HG03342 (cell line): ENCODE data around the gene ASCC3.
"Not testable (repeated sequence)": the region's sequence is repeated elsewhere in the genome, so short reads cannot be mapped to it uniquely, and the experiment has no call there.

Experiments used
- ATAC-seq: cut with Tn5 transposase; IDR thresholded peaks from one replicate; pipeline ENCODE4 v1.9.1; 2021; ENCODE audit warnings: mild to moderate bottlenecking, moderate library complexity; ENCODE audit not compliant: unreplicated experiment

Gene ASCC3

DNA sequence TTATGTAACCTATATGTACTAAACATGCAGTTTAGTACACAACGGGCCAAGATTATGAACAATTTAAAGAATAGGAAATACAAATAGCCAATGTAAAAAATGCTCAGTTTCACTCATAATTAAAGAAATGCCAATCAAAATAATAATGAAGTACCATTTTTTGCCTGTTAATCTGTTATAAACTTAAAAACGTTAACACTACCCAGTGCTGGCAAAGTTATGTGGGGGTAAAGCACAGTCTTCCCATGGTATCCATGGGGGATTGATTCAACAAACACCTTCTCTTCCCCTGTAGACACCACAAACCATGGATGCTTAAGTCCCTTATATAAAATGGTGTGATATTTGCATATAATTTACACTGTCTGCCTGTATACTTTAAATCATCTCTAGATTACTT, 211.1 kb downstream of the ASCC3 start:
- ATAC-seq, result no peak

DNA sequence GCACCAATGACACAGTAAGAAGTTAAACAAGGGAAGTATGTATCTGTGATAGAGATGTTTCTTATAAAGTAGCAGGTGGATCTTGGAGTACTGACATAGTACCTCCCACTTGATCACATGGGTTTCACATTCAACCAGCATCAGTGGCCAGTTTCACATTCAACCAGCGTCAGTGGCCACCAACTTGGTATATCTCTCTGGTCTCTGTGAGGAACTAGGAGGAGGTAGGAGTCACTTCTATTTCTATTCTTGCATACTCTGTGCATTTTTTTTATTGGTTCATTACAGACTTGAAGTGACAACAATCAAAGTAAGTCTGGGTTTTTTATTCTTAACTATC, 216.1 kb downstream of the ASCC3 start:
- peak; percentile 99 for ATAC-seq

DNA sequence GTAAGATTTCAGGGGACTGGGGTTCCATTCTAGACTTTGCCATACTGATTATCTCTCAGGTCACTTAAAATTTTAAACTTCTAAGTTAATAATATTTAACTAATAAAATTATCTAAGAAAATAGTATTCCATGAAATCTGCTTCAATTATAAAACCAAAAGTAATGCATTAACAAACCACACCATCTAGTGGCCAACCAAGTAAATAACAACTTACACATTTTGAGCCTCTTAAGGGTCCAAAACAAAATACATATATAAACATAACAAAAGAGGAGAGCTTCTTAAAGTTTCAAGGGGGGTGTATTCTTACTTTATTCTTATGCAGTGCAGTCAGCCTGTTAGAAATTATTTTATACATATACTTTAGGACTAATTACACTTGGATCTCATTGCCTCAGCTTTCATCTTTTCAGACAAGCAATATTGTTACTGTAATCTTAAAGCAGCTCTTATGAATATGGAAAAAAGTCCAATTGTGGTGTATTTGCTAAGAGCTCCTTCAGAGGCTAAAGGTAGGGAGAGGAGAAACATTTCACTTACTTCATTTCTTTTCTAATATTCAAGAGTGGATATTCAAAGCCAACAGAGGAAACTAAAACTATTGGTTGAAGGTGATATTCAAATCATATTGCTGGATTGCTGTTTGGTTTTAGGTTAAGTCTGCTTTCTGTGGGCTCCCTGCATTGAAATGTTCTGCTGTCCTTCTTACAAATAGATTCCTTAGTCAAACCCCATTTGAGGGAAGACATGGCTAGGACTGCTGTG, 216.7 kb downstream of the ASCC3 start:
- ATAC-seq, result peak; percentile 32

DNA sequence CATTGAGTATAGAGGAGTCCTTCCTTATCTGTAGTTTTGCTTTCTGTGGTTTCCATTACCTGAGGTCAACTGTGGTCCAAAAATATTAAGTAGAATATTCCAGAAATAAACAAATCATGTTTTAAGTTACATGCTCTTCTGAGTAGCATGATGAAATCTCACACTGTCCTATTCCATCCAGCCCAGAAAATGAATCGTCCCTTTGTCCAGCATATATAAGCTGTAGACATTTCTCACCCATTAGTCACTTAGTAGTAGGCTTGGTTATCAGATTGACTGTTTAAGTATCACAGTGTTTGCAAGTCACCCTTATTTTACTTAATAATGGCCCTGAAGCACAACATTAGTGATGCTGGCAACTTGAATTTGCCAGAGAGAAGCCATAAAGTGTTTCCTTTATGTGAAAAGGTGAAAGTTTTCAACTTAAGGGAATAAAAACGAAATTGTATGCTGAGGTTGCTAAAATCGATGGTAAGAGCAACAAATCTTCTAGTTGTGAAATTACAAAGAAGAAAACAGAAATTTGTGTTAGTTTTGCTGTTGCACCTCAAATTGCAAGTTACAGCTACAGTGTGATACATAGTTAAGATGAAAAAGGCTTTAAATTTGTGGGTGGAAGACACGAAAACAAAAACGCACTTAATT, 217.8 kb downstream of the ASCC3 start:
- no peak for ATAC-seq

DNA sequence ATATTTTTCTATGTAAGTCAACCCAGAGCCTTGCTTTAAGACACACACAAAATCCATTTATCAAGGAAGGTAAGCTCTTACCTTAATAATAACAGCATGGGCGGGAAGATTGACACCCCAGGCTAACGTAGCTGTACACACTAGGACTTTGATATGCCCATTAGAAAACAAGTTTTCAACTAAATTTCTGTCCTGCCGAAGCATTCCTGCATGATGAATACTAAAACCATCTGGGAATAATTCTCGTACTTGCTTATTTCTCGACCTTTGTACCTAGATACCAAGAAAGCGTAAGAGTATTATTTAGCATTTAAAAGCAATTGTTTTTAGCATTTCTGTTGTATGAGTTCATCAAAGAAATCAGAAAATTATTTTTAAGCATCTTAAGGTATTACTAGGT, 218.9 kb downstream of the ASCC3 start:
- ATAC-seq, result no peak

DNA sequence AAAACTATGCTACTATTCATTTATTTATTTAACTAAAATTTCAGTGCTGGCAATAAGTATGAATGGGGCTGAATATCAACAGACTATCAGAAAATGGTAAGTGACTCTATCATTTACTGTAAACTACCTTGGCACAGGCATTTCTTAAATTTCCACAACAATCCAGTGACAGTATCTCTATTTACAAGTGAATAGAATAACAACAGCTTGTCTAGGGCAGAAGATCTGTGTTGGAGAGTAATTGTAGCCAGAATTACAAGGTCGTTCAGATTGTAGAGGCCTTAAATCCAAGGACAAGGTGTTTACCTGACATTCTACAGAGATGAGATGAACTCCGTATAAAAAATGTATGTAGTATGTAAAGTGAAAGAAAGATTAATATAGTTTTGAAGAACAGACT, 222.6 kb downstream of the ASCC3 start:
- no peak for ATAC-seq

DNA sequence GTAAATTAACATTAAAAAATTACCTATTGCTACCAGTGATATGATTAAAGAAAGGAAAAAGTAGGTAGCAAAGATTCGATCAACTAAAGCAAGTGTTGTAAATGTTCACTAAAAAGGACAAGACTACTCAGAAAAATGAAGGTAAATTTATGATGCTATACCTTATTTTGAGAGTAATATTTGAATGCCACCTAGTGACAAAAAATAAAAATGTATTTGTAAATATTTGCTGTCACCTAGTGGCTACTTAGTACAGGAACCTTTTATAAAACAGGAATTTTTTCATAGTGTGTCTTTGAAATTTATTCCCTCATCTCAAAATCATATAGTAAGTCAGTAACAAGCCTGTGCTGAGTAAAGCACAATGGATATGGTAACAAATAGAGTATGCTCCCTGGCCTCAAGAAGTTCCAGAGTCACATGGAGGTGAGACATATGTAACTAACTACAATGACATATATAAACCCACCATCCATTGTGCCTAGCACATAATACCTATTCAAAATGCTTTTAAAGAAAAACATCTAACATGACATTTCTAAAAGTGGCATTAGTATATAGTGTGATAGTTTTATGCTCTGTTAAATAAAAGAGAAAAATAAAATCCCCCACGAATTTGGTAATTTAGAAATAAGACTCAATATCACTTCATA, 223.3 kb downstream of the ASCC3 start:
- peak; percentile 54 for ATAC-seq

DNA sequence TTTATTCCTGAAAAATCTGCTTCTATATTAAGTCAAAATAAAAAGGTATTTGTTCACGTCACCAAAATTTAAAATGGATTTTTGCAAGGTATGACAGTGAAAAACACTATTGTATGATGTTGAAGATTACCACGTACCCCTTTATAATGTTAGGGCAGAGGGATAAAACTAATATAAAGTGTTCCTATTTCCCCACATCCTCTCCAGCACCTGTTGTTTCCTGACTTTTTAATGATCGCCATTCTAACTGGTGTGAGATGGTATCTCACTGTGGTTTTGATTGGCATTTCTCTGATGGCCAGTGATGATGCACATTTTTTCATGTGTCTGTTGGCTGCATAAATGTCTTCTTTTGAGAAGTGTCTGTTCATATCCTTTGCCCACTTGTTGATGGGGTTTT, 240.0 kb downstream of the ASCC3 start:
- not testable (repeated sequence) for ATAC-seq

DNA sequence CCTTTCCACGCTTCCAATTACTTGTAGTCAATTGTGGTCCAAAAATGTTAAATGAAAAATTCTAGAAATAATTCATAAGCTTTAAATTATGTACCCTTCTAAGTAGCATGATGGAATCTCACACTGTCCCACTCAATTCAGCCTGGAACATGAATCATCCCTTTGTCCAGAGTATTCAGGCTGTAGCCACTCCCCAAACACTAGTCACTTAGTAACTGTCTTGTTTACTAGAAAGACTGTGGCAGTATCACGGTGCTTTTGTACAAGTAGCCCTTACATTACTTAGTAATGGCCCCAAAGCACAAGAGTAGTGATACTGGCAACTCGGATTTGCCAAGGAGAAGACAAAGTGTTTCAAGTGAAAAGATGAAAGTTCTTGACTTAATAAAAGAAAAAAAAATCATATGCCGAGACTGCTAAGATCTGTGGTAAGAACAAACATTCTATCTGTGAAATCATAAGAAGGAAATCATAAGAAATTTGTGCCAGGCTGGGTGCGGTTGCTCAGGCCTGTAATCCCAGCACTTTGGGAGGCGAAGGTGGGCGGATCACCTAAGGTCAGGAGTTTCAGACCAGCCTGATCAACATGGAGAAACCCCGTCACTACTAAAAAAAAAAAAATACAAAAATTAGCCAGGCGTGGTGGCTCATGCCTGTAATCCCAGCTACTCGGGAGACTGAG, 247.9 kb downstream of the ASCC3 start:
- ATAC-seq, result no peak

DNA sequence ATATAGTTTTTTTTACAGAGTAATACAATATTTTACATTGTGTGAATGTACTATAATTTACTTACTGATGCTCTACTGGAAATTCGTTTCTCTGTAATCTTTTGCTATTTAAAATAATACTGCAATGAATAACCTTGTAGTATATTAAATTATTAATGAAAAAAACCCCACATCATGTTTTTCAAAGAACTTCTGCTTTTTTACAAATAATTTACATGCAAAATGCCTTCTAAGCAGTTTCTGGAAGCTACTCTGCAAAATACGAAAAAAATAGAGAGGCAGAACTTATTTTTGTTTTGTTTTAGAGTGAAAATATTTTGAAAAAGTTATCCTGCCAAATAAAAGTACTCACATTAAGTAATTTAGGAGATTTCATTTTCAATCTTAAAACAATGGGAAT, 250.6 kb downstream of the ASCC3 start:
- ATAC-seq, result no peak

DNA sequence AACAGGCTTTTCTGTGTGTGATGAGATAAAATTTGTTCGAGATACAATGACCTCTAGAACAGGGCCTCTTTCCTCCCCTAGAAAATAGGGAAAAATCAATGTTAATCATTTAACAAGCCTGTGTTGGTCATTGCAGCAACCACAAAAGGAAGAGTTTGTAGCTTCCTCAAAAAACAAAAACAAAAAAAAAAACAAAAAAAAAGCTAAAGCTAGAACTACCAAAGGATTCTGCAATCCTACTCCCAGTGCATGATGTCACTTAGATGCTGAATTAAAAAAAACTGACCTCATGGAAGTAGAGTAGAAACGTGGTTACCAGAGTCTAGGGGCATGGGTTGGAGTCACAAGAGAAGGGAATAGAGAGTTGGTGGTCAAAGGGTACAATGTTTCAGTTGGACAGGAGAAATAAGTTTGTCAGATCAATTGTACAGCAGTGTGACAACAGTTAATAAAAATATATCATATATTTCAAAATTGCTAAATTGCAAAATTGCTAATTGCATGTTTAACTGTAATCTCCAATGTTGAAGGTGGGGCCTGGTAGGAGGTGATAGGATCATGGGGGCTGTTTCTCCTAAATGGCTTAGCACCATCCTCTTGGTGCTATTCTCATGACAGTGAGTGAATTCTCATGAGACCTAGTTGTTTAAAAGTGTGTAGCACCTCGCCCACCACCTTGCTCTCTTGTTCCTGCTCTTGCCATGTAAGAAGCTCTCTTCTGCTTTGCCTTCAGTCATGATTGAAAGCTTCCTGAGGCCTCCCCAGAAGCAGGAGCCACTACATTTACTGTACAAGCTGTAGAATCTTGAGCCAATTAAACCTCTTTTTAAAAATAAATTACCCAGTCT, 253.0 kb downstream of the ASCC3 start:
- ATAC-seq, result no peak

DNA sequence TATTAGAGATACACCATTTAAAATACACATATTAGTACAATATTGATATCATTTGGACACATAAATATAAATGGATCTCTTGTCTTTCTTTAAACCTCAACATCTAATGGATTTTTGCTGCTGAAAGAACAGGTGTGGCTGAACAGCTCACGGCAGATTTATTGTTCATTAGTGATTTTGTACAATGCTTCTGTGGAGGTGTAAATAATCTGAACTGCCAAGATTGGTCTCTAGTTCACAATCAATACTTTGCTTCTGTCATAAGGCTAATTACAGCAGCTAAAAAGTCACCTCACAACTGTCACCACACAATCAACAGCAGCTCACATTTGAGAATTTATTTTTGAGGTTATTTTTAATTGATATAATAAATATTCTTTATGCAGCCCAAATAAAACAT, 254.4 kb downstream of the ASCC3 start:
- no peak for ATAC-seq

DNA sequence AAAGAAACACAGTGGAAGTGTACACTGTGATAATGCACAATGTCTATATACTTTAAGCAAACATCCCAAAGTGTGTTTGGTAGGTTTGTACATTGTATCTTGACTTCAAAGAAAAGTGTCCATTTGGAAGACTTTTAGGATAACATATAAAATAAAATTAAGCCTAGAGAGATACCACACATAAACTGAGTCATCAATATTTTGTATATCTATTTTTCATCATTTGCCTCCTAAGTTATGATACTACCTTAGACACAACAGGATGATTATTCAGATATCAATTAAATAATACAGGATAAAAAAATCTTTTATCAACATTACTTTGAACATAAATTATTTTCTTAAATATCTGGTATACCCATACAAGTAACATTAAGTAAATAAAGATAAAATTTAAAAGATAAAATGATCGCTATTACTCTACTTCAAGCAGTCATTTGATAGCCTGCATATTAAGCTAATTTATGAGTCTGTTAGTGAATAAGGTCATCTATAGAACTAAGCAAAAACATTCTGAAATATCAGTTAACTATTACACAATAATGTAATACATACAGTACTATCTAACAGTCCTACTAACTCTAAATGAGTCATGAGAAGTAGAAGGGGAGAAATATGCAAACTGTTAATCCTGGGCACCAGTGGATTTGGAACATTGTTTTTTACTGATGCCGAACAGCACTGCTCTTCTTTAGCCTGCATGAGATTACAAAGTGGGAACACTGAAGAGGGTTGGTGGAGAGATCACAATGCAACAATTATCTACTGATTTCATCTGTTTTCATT, 258.0 kb downstream of the ASCC3 start:
- ATAC-seq, result no peak

DNA sequence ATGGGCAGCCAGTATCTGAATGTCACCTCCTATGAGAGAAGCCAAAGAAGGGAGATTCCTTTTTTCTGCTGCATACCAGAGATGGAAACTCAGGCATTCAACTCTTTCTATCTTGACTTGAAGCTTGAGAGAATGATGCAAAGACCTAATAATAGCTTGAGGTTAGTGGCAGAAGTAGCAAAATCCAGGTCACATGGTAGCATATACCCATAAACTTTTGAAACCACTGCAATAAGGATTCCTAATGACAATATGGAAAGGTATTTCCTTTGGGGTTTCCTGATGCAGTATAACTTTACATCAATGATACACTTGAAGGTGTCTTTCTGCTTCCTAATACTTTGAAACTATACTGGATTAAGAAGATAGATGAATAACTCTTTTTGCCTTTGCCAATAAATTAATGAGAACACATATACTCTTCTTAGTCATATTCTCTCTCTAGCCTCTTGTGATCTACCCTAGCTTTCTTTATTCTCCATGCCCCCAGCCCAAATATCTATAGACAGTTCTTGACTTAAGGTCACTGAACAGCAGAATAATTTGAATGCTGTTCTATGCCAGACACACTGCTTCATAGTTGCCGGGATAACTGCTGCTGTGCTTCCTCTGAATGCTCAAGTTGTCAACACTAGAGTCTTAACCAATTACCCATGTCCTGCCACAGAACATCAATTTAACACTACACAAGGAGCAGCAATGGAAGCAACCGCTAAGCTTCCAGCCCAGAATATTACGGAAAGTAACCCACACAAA, 260.9 kb downstream of the ASCC3 start:
- ATAC-seq, result no peak

DNA sequence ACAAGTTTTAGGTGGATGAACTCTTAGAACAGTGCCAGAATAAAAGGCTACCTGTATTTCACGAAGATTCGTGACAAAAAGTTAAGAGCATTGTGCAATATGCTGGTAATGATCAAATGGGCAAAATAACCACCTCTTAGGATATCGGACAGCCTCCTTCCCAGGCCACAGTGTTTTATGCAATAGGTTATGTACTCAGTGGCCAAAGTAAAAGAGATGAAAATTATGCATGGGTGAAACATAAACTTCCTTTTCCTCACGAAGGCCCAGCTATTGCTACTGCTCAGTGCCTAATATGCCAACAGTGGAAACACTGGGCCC, 262.8 kb downstream of the ASCC3 start:
- ATAC-seq, result no peak

DNA sequence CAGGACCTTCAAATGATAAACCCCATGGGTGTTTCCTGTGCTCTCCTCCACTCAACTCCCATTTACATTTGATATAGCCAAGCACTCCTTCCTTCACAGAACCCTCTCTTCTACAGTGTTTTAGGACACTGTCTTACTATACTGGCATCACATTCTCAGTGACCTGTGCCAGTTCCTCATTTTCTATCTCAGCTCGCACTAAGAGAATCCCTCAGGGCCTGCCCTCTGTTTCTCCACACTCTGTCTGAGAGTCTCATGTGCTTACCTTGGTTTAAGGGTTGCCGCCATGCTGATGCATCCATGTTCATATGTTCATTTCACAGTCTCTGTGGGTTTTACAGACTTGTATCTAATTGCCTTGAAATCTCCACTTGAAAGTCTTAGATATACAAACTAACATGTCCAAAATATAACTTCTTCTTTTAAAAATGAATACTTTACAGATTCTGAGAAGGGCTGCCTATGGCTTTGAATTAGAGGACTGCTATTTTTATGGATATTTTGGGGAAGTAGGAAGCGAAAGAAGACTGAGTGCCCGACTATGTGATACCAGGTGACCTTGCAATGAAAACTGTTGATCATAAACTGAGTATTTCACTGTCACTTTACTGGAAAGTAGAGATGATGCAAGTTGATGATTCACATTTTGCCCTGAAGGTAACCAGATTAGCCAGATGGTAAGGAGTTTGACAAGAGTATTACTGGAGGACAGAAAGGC, 263.3 kb downstream of the ASCC3 start:
- no peak for ATAC-seq

DNA sequence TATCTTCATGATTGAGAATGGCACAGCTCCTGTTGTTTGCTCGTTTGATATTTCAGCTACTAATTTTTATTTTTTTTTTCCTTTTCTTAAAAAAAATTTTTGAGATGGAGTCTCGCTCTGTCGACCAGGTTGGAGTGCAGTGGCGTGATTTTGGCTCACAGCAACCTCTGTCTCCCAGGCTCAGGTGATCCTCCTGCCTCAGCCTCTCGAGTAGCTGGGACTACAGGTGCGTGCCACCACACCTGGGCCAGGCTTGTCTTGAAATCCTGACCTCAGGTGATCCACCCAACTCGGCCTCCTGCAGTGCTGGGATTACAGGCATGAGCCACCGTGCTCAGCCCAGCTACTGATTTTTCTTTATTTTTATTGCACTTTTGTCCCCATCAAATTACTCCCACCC, 266.2 kb downstream of the ASCC3 start:
- ATAC-seq, result no peak

DNA sequence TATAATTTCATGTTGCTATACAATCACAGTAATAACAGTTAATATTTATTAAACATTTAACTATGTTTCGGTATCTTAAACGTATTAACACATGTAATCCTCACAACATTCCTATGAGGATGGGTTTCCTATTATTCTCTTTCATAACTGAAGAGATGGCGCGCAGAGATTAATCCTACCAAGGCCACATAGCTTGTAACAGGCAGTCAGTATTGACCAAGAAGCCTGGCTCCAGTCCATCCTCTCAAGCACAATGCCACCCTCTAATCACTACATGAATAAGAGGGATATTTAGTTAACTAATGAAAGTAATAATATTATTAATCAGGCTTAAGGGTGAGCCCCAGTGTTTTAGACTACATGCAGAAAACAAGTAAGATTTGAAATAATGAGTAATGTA, 266.7 kb downstream of the ASCC3 start:
- no peak for ATAC-seq

DNA sequence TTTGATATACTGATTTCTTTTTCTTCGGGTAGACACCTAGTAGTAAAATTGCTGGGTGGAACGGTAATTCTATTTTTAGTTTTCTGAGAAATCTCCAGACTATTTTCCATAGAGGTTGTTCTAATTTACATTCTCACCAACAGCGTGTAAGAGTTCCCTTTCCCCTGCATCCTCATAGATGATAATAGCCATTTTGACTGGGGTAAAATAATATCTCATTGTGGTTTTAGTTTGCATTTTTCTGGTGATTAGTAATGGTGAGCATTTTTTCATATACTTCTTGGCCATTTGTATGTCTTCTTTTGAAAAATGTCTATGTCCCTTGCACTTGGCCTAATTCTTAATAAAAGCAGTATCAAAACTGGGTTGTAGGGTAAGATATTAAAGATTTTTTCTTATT, 267.5 kb downstream of the ASCC3 start:
- ATAC-seq, result no peak
